Activated CD4-positive, alpha-beta T cell treated with anti-CD3 and anti-CD28 coated beads, Interleukin-2, amount 50 U/mL, for 48 hours (primary cell): ENCODE results near the gene BRINP2.
"Not testable (repeated sequence)": the region's sequence is repeated elsewhere in the genome, so short reads cannot be mapped to it uniquely, and the experiment has no call there.

Experiments
- DNase-seq, 2 experiments: peaks; one replicate each; pipeline ENCODE4 v3.0.0-alpha.2; 2020

The BRINP2 gene

GRCh38 chr1:177278626-177279390, 108.0 kb downstream of the BRINP2 start:
- no peak for DNase-seq

GRCh38 chr1:177281901-177282300, 111.1 kb downstream of the BRINP2 start:
- DNase-seq: no peak

- no peak for DNase-seq
These were observed 112.2 kb downstream of the BRINP2 start for GRCh38 chr1:177282976-177283375.

- no peak for DNase-seq
These were observed 112.6 kb downstream of the BRINP2 start for GRCh38 chr1:177283380-177283779.

GRCh38 chr1:177286396-177286795, 115.6 kb downstream of the BRINP2 start:
- no peak for DNase-seq

- DNase-seq: no peak
These were observed 116.5 kb downstream of the BRINP2 start for GRCh38 chr1:177287270-177287669.

GRCh38 chr1:177287994-177288393, 117.2 kb downstream of the BRINP2 start:
- DNase-seq: no peak

GRCh38 chr1:177289532-177289931, 118.8 kb downstream of the BRINP2 start:
- DNase-seq: no peak

- DNase-seq: no peak
These were observed 129.7 kb downstream of the BRINP2 start for GRCh38 chr1:177300431-177300830.

- no peak for DNase-seq
These were observed 130.8 kb downstream of the BRINP2 start for GRCh38 chr1:177301425-177302124.

- DNase-seq: no peak
These were observed 131.7 kb downstream of the BRINP2 start for GRCh38 chr1:177302357-177303044.

- no peak for DNase-seq
These were observed 134.6 kb downstream of the BRINP2 start for GRCh38 chr1:177305040-177306018.

- no peak for DNase-seq
These were observed 135.3 kb downstream of the BRINP2 start for GRCh38 chr1:177306019-177306415.

GRCh38 chr1:177306981-177307380, 136.2 kb downstream of the BRINP2 start:
- no peak for DNase-seq

GRCh38 chr1:177307771-177308170, 137.0 kb downstream of the BRINP2 start:
- DNase-seq: no peak

GRCh38 chr1:177309880-177310279, 139.1 kb downstream of the BRINP2 start:
- no peak for DNase-seq

- DNase-seq: no peak
These were observed 139.6 kb downstream of the BRINP2 start for GRCh38 chr1:177310326-177310725.

- no peak for DNase-seq
These were observed 140.4 kb downstream of the BRINP2 start for GRCh38 chr1:177311111-177311510.

- no peak for DNase-seq
These were observed 140.8 kb downstream of the BRINP2 start for GRCh38 chr1:177311586-177311985.

- DNase-seq: no peak
These were observed 144.5 kb downstream of the BRINP2 start for GRCh38 chr1:177315261-177315660.

GRCh38 chr1:177315761-177316160, 145.0 kb downstream of the BRINP2 start:
- no peak for DNase-seq

GRCh38 chr1:177321434-177321833, 150.7 kb downstream of the BRINP2 start:
- not testable (repeated sequence) for DNase-seq

GRCh38 chr1:177328251-177328650, 157.5 kb downstream of the BRINP2 start:
- no peak for DNase-seq
